Right lobe of liver (tissue), 4 donors: Measurements from ENCODE around the gene PRR19.

Source experiments
- CTCF ChIP-seq, 4 donors: fragments of 200-600 bp in 3 of 4; fragments of 450-650 bp in 1 of 4; IDR thresholded peaks; one replicate each; pipeline versions ENCODE4 v1.5.1 to v1.8.0; 2016 to 2022; ENCODE audit warnings: antibody characterized with exemption in 4 of 4, mild to moderate bottlenecking in 2 of 4
- POLR2A ChIP-seq: fragments of 450-650 bp; IDR thresholded peaks from one replicate; pipeline ENCODE4 v1.6.1; 2017; ENCODE audit warnings: antibody characterized with exemption, mild to moderate bottlenecking
- donor health status: DM: no; HTN: no; CAD: no.
- donor health status: DM: no; HTN: no; CAD: no.
- donor health status: DM: no; HTN: yes; CAD: no.

GRCh38 chr19:42271861-42272534, 29.9 kb upstream of the PRR19 start:
- TF ChIP-seq CTCF (IDR thresholded peaks at IDR 0.05) (no peak), POLR2A (no peak)
